HepG2 (cell line): ENCODE measurements around the gene SCUBE1. TPM values are rescaled to one million over a fixed set of nuclear protein-coding genes. Genes with fewer than 3 reads are reported as not detected.

Source experiments
- ARID5B ChIP-seq: IDR thresholded peaks from 2 replicates; pipeline ENCODE4 v1.4.0; 2020; ENCODE audit warnings: mild to moderate bottlenecking, missing genetic modification reagents
- CREB1 ChIP-seq, 2 experiments: fragments of 450-650 bp in 1 of 2; IDR thresholded peaks; 2 replicates each; pipeline ENCODE4 v1.6.1; 2016 to 2017; ENCODE audit warnings: control low read depth in 1 of 2, mild to moderate bottlenecking in 1 of 2, missing compliant biosample characterization in 1 of 2, missing genetic modification characterization in 1 of 2
- GTF3A ChIP-seq: sonication (generic); formaldehyde crosslinking; conservative IDR thresholded peaks from 2 replicates; pipeline ENCODE4 v1.4.0; 2020; ENCODE audit warnings: mild to moderate bottlenecking, missing genetic modification reagents
- MED13 ChIP-seq: sonication (generic); formaldehyde crosslinking; IDR thresholded peaks from 2 replicates; pipeline ENCODE4 v1.5.0; 2020; ENCODE audit warnings: missing genetic modification reagents
- MEF2D ChIP-seq: sonication (generic); formaldehyde crosslinking; IDR thresholded peaks from 2 replicates; pipeline ENCODE4 v1.5.1; 2020; ENCODE audit warnings: mild to moderate bottlenecking, missing genetic modification reagents
- NCOA2 ChIP-seq: sonication (generic); formaldehyde crosslinking; IDR thresholded peaks from 2 replicates; pipeline ENCODE4 v1.8.0; 2022; ENCODE audit warnings: inconsistent platforms
- NFE2 ChIP-seq: sonication (generic); formaldehyde crosslinking; IDR thresholded peaks from 2 replicates; pipeline ENCODE4 v1.4.0; 2020; ENCODE audit warnings: missing genetic modification reagents
- NFE2L2 ChIP-seq: fragments of 150-350 bp; IDR thresholded peaks from 2 replicates; pipeline ENCODE4 v1.6.1; 2014; ENCODE audit warnings: low read length
- NR3C1 ChIP-seq: sonication (generic); formaldehyde crosslinking; IDR thresholded peaks from 2 replicates; pipeline ENCODE4 v1.4.0; 2020; ENCODE audit warnings: missing genetic modification reagents
- PRMT3 ChIP-seq: sonication (generic); formaldehyde crosslinking; IDR thresholded peaks from 2 replicates; pipeline ENCODE4 v1.8.1; 2022; ENCODE audit warnings: low read depth, mild to moderate bottlenecking, moderate library complexity, missing genetic modification reagents, borderline replicate concordance
- SIN3B ChIP-seq: fragments of 150-350 bp; IDR thresholded peaks from 2 replicates; pipeline ENCODE4 v1.6.1; 2014; ENCODE audit warnings: low read length
- SMARCC2 ChIP-seq: fragments of 450-650 bp; IDR thresholded peaks from 2 replicates; pipeline ENCODE4 v1.6.1; 2017; ENCODE audit warnings: antibody characterized with exemption, mild to moderate bottlenecking
- SNAI1 ChIP-seq: sonication (generic); formaldehyde crosslinking; IDR thresholded peaks from 2 replicates; pipeline ENCODE4 v1.5.0; 2020; ENCODE audit warnings: mild to moderate bottlenecking, missing genetic modification reagents, borderline replicate concordance
- SRSF1 ChIP-seq: fragments of 200-400 bp; formaldehyde crosslinking; optimal IDR thresholded peaks from 2 replicates; pipeline ENCODE3; 2017; ENCODE audit warnings: mild to moderate bottlenecking, low read depth, low read length, moderate library complexity
- TBX2 ChIP-seq: sonication (generic); formaldehyde crosslinking; IDR thresholded peaks from 2 replicates; pipeline ENCODE4 v1.5.0; 2020; ENCODE audit warnings: missing genetic modification reagents, mild to moderate bottlenecking, borderline replicate concordance
- ZNF691 ChIP-seq: sonication (generic); formaldehyde crosslinking; IDR thresholded peaks from 2 replicates; pipeline ENCODE4 v1.4.0; 2020; ENCODE audit warnings: missing genetic modification reagents, low read depth, mild to moderate bottlenecking, borderline replicate concordance
- ZNF761 ChIP-seq: sonication (generic); formaldehyde crosslinking; conservative IDR thresholded peaks from 2 replicates; pipeline ENCODE4 v1.4.0; 2020; ENCODE audit warnings: mild to moderate bottlenecking, missing genetic modification reagents
- polyA plus RNA-seq, 8 experiments: library from polyadenylated mRNA; depleted of rRNA in 3 of 8; stranded (reverse) in 7 of 8; unstranded in 1 of 8; fragments of >200 nt; fragmentation: Illumina TruSeq in 4 of 8; extraction: Trizol in 4 of 8; gene quantifications; 2 replicates each; pipeline versions ENCODE4 v1.2.1 to v1.2.3, GENCODE V29; 2011 to 2016; ENCODE audit warnings: low read depth in 4 of 8, missing spikeins in 1 of 8, mixed read lengths in 1 of 8; ENCODE audit not compliant: insufficient read depth in 1 of 8
- total RNA-seq, 5 experiments: library from RNA; depleted of rRNA; stranded (reverse); fragments of >200 nt; fragmentation: Illumina TruSeq; extraction: Trizol; gene quantifications; 2 replicates each; pipeline ENCODE4 v1.2.3, GENCODE V29; 2016; ENCODE audit warnings: low read depth in 1 of 5
- TF ChIP-seq, protein P1 (sequence below): sonication (generic); formaldehyde crosslinking; IDR thresholded peaks from 2 replicates; pipeline ENCODE4 v1.4.0; 2020; ENCODE audit warnings: missing genetic modification reagents, mild to moderate bottlenecking, borderline replicate concordance
- TF ChIP-seq, protein P2 (sequence below): sonication (generic); formaldehyde crosslinking; IDR thresholded peaks from 2 replicates; pipeline ENCODE4 v1.4.0; 2020; ENCODE audit warnings: mild to moderate bottlenecking, low read depth, missing genetic modification reagents
- TF ChIP-seq, protein P3 (sequence below): sonication (generic); formaldehyde crosslinking; IDR thresholded peaks from 2 replicates; pipeline ENCODE4 v1.5.0; 2020; ENCODE audit warnings: mild to moderate bottlenecking, missing genetic modification reagents

SCUBE1 gene
- total and polyA plus RNA-seq, 2 of the 13 experiments (the other 11 are each of a cell fraction or from before 2014, with no cell fraction given), result under 0.01 to 0.05 TPM

DNA sequence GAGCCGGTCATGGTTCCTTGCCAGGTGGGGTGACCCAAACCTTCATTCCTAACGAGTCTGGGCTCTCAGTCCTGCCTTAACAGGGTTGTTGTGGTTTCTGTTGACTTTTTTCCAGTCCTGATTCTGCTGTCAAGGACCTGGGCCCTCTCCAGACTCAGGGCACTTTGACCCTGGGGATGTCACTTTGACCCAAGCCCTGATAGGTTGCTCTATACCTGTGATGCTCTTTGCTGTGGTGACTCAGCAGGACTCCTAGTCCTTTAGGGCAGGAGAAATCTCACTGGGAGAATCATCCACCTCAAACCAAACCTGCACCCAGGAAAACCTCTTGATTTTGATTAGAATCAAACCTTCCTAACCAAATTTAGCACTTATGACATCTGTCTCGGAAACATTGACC is 48.1 kb upstream of the SCUBE1 start (continued):
- TF ChIP-seq GTF3A (CRISPR knock-in tag), result no peak
- TF ChIP-seq, protein P1, sequence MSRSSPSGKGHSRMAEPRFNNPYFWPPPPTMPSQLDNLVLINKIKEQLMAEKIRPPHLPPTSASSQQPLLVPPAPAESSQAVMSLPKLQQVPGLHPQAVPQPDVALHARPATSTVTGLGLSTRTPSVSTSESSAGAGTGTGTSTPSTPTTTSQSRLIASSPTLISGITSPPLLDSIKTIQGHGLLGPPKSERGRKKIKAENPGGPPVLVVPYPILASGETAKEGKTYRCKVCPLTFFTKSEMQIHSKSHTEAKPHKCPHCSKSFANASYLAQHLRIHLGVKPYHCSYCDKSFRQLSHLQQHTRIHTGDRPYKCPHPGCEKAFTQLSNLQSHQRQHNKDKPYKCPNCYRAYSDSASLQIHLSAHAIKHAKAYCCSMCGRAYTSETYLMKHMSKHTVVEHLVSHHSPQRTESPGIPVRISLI, result no peak
- no peak for TF ChIP-seq NCOA2 (CRISPR knock-in tag)
- TF ChIP-seq MED13, result no peak
- TF ChIP-seq SNAI1, result no peak
- TF ChIP-seq ZNF691 (CRISPR knock-in tag), result no peak
- TF ChIP-seq ARID5B (CRISPR knock-in tag), result no peak
- TF ChIP-seq CREB1 (IDR thresholded peaks at IDR 0.05), result 0 out of 2 replicates have a peak, but pooled peaks have one; percentile 1
- TF ChIP-seq CREB1 (CRISPR knock-in tag; IDR thresholded peaks at IDR 0.05), result peak; percentile 65
- no peak for TF ChIP-seq NR3C1
- TF ChIP-seq MEF2D (CRISPR knock-in tag), result no peak
- TF ChIP-seq SRSF1, result no peak
- TF ChIP-seq, protein P2, sequence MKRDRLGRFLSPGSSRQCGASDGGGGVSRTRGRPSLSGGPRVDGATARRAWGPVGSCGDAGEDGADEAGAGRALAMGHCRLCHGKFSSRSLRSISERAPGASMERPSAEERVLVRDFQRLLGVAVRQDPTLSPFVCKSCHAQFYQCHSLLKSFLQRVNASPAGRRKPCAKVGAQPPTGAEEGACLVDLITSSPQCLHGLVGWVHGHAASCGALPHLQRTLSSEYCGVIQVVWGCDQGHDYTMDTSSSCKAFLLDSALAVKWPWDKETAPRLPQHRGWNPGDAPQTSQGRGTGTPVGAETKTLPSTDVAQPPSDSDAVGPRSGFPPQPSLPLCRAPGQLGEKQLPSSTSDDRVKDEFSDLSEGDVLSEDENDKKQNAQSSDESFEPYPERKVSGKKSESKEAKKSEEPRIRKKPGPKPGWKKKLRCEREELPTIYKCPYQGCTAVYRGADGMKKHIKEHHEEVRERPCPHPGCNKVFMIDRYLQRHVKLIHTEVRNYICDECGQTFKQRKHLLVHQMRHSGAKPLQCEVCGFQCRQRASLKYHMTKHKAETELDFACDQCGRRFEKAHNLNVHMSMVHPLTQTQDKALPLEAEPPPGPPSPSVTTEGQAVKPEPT (CRISPR knock-in tag), result no peak
- no peak for TF ChIP-seq SIN3B
- peak; percentile 34; the same call in 1 of the 2 replicates for TF ChIP-seq TBX2
- no peak for TF ChIP-seq SMARCC2
- no peak for TF ChIP-seq PRMT3
- TF ChIP-seq, protein P3, sequence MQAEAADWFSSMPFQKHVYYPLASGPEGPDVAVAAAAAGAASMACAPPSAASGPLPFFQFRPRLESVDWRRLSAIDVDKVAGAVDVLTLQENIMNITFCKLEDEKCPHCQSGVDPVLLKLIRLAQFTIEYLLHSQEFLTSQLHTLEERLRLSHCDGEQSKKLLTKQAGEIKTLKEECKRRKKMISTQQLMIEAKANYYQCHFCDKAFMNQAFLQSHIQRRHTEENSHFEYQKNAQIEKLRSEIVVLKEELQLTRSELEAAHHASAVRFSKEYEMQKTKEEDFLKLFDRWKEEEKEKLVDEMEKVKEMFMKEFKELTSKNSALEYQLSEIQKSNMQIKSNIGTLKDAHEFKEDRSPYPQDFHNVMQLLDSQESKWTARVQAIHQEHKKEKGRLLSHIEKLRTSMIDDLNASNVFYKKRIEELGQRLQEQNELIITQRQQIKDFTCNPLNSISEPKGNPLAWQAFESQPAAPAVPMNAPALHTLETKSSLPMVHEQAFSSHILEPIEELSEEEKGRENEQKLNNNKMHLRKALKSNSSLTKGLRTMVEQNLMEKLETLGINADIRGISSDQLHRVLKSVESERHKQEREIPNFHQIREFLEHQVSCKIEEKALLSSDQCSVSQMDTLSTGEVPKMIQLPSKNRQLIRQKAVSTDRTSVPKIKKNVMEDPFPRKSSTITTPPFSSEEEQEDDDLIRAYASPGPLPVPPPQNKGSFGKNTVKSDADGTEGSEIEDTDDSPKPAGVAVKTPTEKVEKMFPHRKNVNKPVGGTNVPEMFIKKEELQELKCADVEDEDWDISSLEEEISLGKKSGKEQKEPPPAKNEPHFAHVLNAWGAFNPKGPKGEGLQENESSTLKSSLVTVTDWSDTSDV (CRISPR knock-in tag), result no peak
- TF ChIP-seq NFE2 (CRISPR knock-in tag), result 0 out of 2 replicates have a peak, but pooled peaks have one; percentile 18
- peak; percentile 78 for TF ChIP-seq NFE2L2
- no peak for TF ChIP-seq ZNF761 (CRISPR knock-in tag)
